ENCODE results near the gene LHX4. TPM values are rescaled to one million over a fixed set of nuclear protein-coding genes. Genes with fewer than 3 reads are reported as not detected.

LHX4 gene
- total RNA-seq, 1 donor from 2014 or later, result 0.03 TPM

GRCh38 chr1:180265201-180265600 lies 35.1 kb downstream of the LHX4 start:
- no peak for DNase-seq (ENCODE audit: low spot score)
- intact Hi-C loops (cut with DNase I), result no loop called here

DNA sequence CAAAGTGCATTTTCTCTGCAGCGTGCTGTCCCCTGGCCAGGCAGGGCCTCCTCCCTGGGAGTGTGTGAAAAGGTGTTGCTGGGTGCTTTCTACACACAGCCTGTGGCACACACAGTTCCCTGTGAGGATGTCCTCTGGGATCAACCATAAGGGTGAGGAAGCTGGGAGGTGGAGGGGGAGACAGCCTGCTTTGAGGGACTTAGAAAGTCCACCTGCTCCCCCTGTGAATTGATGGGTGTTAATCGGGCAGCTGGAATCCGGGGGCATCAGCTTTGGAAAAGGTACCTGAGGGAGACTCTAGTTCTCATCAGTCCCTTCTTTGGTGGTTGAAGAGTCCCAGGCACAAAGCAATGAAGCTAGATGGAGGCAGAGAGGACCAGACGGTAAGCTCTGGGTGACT lies 35.8 kb downstream of the LHX4 start:
- no peak for DNase-seq (ENCODE audit: low spot score)
- intact Hi-C loops (cut with DNase I), result no loop called here

- intact Hi-C loops (cut with DNase I), result no loop called here
- DNase-seq (ENCODE audit: low spot score), result no peak
Observed at GRCh38 chr1:180266275-180267210, 36.5 kb downstream of the LHX4 start.

GRCh38 chr1:180267211-180267561 lies 37.1 kb downstream of the LHX4 start:
- no peak for DNase-seq (ENCODE audit: low spot score)
- intact Hi-C loops (cut with DNase I), result no loop called here

DNA sequence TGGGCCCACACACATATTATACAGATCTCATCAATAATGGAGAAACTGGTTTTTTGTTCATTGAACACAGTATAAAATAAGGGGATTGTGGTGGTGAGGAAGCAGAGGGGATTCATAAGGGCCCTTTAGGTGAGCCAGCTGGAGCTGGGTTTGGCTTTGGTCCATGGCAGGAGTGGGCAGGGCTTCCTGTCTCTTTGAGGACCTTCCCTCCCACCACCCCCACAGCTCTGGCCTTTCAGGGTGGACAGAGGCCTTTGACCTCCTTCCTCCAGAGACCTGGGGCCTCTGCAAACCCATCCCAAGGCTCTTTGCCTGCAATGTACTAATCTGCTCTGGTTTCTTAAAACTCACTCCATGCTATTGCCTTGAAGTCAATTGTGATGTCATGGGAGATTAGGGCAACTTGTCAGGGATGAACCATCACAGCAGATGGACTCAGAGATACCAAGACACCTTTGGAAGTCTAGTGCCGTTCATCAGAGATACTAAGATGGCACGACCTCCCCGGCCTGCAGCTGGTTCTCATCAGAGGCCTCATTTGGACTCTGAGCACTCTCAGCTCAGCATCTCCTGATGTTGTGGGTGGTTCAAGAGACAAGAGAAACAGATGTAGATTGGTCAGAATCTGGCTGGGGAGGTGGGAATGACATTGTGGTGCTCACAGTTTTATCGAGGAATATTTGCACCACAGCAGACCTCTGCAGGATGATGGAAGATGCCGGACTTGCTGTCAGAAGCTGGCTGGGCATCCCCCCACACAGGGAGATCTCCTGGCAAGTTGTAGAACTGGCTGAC lies 37.9 kb downstream of the LHX4 start:
- no peak for DNase-seq (ENCODE audit: low spot score)
- intact Hi-C loops (cut with DNase I), result no loop called here

DNA sequence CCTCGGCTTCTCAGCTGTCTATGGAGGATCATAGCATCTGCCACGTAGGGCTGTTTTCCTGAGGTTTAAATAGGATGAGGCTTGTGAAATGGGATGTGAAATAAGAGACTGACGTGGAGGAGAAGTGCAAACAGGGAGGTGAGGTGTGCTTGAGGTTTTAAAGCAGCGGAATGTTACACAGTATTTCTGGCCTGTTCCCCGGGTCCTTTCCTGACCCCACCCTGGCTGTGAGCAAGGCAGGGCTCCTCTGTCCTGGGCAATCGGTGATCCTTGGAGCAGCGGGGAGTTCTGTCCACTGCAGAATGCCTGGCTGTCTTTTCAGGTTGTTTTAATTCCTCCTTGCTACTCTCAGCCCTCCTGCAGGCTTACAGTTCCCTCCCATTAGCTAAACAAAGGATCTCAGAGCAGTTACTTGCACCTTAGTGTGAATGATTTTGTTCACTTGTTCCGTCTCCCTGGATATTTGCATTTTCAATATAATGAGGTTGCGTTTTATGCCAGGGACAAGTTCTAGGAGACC lies 38.6 kb downstream of the LHX4 start:
- intact Hi-C loops (cut with DNase I), result no loop called here
- DNase-seq (ENCODE audit: low spot score), result no peak

- no peak for DNase-seq (ENCODE audit: low spot score)
- intact Hi-C loops (cut with DNase I), result no loop called here
Observed at GRCh38 chr1:180269645-180270529, 39.8 kb downstream of the LHX4 start.

- DNase-seq (ENCODE audit: low spot score), result no peak
- intact Hi-C loops (cut with DNase I), result no loop called here
Observed at GRCh38 chr1:180270530-180271271, 40.6 kb downstream of the LHX4 start.

- intact Hi-C loops (cut with DNase I), result no loop called here
- DNase-seq (ENCODE audit: low spot score), result no peak
Observed at GRCh38 chr1:180271272-180272255, 41.5 kb downstream of the LHX4 start.

GRCh38 chr1:180272395-180272794 lies 42.3 kb downstream of the LHX4 start:
- DNase-seq (ENCODE audit: low spot score), result no peak
- intact Hi-C loops (cut with DNase I), result no loop called here

DNA sequence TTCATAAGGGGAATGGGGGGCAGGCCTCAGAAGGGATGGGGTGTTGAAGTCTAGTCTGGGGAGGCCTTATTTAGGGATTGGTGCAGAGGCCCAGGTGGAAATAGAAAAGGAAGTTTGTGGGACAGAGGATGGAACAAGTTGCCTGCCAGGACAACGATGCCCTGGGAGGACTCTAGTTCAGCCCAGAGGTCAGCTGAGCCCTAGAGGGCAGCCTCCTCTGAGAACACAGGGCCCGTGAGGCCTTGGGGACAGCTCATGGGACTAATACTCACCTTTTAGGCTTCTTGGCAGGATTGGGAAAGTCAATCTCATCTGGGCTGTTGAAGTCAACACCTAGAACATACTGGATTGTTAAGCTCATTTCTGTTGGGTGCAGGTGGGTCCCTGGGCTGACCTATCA lies 43.0 kb downstream of the LHX4 start:
- intact Hi-C loops (cut with DNase I), result no loop called here

DNA sequence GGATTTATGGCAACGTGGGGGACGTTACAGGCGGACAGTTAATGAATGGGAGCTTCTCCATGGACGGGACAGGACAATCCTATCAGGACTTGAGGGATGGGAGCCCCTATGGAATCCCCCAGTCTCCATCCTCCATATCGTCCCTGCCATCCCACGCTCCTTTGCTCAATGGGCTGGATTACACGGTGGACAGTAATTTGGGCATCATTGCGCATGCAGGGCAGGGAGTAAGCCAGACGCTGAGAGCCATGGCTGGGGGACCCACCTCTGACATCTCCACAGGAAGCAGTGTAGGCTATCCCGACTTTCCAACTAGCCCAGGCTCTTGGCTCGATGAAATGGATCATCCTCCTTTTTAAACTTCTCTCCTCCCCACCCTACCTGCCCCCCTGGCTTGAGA lies 44.2 kb downstream of the LHX4 start:
- intact Hi-C loops (cut with DNase I), result no loop called here
- no peak for DNase-seq (ENCODE audit: low spot score)

More for the DNA sequence above, 43.0 kb downstream of the LHX4 start:
- no peak for DNase-seq (ENCODE audit: low spot score)

DNA sequence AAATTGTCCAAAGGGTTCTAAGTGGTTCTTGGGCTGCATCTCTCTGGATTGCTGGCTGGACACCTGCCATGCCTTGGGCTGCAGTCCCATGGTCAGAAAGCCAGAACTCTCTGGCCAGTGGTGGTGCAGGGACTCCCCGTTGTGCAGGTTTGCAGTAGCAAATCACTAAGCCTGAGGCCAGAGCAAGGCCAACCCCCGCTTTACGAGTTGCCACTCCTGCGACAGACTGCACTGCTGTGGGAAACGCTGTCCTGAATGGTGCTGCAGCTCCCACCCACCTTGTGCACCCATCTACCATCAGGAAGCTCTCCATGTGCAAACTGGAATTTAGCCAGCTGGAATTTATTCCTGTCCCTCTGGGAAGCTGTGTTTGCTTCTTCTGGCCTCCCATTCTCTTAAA lies 45.7 kb downstream of the LHX4 start:
- no peak for DNase-seq (ENCODE audit: low spot score)
- intact Hi-C loops (cut with DNase I), result no loop called here

DNA sequence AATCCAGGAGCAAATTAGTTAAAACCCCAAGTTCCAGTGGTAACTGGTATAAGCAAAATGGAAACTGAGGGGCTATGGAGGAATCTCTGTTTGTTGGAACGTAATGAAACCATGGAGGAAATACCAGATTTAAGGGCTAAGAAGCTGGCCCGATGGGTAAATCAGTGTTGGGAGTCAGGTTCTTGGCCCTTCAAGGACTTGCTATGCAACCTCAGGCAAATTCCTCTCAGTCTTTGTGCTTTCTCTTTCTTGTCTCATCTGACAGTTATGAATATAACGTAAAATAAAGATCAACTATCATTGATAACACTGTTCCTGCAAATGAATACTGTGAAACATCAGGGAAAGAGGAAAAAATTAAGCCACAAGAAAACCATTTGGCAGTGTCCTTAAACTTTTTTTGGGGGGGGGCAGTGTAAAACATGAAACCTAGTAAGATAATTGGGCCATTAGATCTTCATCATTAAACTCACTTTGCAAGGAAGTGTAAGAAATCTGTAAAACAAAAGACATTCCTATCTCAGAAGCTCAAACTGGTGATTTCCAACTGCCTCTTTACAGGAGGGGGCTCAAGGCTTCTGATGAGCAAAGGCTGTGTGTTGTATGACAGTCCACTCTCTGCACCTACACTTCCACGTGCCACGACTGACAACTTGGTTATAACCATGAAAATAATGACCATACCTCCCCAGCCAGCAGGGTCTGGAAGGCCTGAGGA lies 47.6 kb downstream of the LHX4 start:
- DNase-seq (ENCODE audit: low spot score), result no peak
- intact Hi-C loops (cut with DNase I), result no loop called here

GRCh38 chr1:180278194-180278515 lies 48.1 kb downstream of the LHX4 start:
- DNase-seq (ENCODE audit: low spot score), result no peak
- intact Hi-C loops (cut with DNase I), result no loop called here

- DNase-seq (ENCODE audit: low spot score), result no peak
- intact Hi-C loops (cut with DNase I), result no loop called here
Observed at GRCh38 chr1:180278596-180279395, 48.7 kb downstream of the LHX4 start.

GRCh38 chr1:180279651-180280050 lies 49.6 kb downstream of the LHX4 start:
- intact Hi-C loops (cut with DNase I), result no loop called here
- no peak for DNase-seq (ENCODE audit: low spot score)
